HG03378 (cell line): ENCODE results near the gene INHBE.
"Not testable (repeated sequence)": the region's sequence is repeated elsewhere in the genome, so short reads cannot be mapped to it uniquely, and the experiment has no call there.

Experiments used
- ATAC-seq: cut with Tn5 transposase; IDR thresholded peaks from one replicate; pipeline ENCODE4 v1.9.1; 2021; ENCODE audit warnings: mild to moderate bottlenecking, moderate library complexity; ENCODE audit not compliant: unreplicated experiment

INHBE gene

GRCh38 chr12:57495051-57495701 lies 40.1 kb downstream of the INHBE start:
- not testable (repeated sequence) for ATAC-seq

- no peak for ATAC-seq
These were observed 41.7 kb downstream of the INHBE start for GRCh38 chr12:57496822-57497221.

GRCh38 chr12:57497223-57498131 lies 42.4 kb downstream of the INHBE start:
- ATAC-seq = no peak

GRCh38 chr12:57498132-57498502 lies 43.0 kb downstream of the INHBE start:
- ATAC-seq = no peak

- ATAC-seq = no peak
These were observed 43.5 kb downstream of the INHBE start for GRCh38 chr12:57498571-57498970.

- no peak for ATAC-seq
These were observed 45.1 kb downstream of the INHBE start for GRCh38 chr12:57500213-57500612.

- ATAC-seq = not testable (repeated sequence)
These were observed 47.3 kb downstream of the INHBE start for GRCh38 chr12:57502311-57502969.

- ATAC-seq = not testable (repeated sequence)
These were observed 51.4 kb downstream of the INHBE start for GRCh38 chr12:57506541-57506940.
